ENCODE measurements around the gene KCNK7. TPM values are rescaled to one million over a fixed set of nuclear protein-coding genes. Genes with fewer than 3 reads are reported as not detected.
A peak's percentile ranks its signal among the peaks of the same experiment; 100 is the strongest.

Gene KCNK7
- total RNA-seq, 1 donor from 2014 or later, result 0.69 TPM

- H3K36me3 Mint-ChIP-seq (ENCODE audit: unreplicated experiment), result no peaks in the 10 kb centered on the region
- TF ChIP-seq, protein P1, sequence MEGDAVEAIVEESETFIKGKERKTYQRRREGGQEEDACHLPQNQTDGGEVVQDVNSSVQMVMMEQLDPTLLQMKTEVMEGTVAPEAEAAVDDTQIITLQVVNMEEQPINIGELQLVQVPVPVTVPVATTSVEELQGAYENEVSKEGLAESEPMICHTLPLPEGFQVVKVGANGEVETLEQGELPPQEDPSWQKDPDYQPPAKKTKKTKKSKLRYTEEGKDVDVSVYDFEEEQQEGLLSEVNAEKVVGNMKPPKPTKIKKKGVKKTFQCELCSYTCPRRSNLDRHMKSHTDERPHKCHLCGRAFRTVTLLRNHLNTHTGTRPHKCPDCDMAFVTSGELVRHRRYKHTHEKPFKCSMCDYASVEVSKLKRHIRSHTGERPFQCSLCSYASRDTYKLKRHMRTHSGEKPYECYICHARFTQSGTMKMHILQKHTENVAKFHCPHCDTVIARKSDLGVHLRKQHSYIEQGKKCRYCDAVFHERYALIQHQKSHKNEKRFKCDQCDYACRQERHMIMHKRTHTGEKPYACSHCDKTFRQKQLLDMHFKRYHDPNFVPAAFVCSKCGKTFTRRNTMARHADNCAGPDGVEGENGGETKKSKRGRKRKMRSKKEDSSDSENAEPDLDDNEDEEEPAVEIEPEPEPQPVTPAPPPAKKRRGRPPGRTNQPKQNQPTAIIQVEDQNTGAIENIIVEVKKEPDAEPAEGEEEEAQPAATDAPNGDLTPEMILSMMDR (IDR thresholded peaks at IDR 0.05; ENCODE audit: partially characterized antibody, unreplicated experiment), result peak; percentile 60
- no peak overlapping the region for H3K4me3 Mint-ChIP-seq (ENCODE audit: unreplicated experiment)
- peak; percentile 76 for DNase-seq
- H3K9me3 Mint-ChIP-seq (ENCODE audit: unreplicated experiment), result peaks cover 6% of the 10 kb centered on the region
- peaks cover 8% of the 10 kb centered on the region for H3K4me1 Mint-ChIP-seq (ENCODE audit: low read depth, unreplicated experiment)
- peaks cover 10% of the 10 kb centered on the region for H3K27me3 Mint-ChIP-seq (ENCODE audit: unreplicated experiment)
- H3K27ac Mint-ChIP-seq (ENCODE audit: unreplicated experiment), result no peak overlapping the region
Measured at GRCh38 chr11:65593518-65594414, 1.8 kb downstream of the KCNK7 start.

DNA sequence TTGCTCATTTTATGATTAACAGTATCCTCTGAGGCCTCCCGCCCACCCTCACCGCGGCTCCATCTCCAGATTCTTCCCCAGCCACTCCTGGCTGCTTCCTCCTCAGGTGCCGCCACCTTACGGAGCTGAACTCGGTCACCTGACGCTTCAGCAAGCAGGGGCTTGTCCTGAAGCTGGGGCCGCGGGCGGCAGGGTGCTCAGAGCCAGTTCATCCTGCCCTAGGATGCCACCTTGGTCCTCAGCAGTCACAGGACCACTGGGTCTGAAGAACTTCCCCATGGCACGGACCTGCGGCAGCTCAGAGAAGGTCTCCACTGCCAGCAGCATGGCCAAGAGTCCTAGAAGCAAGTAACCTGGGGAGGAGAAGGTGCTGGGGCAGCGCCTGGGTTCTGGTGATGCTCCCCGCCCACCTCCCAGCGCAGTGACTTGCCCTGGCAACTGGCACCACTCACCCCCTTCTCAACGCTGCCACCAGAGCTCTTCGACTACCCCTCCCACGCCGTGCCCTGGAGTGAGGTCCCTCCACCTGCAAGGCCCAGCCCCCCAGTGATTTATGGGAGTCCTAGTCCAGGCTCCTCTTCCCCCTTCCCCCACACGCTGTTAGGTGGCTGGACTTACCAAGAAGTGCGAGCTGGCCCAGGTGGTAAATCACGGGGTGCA lies 2.6 kb downstream of the KCNK7 start:
- no peak for DNase-seq
- TF ChIP-seq, protein P1 (IDR thresholded peaks at IDR 0.05; ENCODE audit: partially characterized antibody, unreplicated experiment), result no peak
- no peaks in the 10 kb centered on the region for H3K36me3 Mint-ChIP-seq (ENCODE audit: unreplicated experiment)
- H3K27ac Mint-ChIP-seq (ENCODE audit: unreplicated experiment), result no peak overlapping the region
- peaks cover 10% of the 10 kb centered on the region for H3K27me3 Mint-ChIP-seq (ENCODE audit: unreplicated experiment)
- H3K4me1 Mint-ChIP-seq (ENCODE audit: low read depth, unreplicated experiment), result peaks cover 11% of the 10 kb centered on the region
- no peak overlapping the region for H3K4me3 Mint-ChIP-seq (ENCODE audit: unreplicated experiment)
- peaks cover 6% of the 10 kb centered on the region for H3K9me3 Mint-ChIP-seq (ENCODE audit: unreplicated experiment)

DNA sequence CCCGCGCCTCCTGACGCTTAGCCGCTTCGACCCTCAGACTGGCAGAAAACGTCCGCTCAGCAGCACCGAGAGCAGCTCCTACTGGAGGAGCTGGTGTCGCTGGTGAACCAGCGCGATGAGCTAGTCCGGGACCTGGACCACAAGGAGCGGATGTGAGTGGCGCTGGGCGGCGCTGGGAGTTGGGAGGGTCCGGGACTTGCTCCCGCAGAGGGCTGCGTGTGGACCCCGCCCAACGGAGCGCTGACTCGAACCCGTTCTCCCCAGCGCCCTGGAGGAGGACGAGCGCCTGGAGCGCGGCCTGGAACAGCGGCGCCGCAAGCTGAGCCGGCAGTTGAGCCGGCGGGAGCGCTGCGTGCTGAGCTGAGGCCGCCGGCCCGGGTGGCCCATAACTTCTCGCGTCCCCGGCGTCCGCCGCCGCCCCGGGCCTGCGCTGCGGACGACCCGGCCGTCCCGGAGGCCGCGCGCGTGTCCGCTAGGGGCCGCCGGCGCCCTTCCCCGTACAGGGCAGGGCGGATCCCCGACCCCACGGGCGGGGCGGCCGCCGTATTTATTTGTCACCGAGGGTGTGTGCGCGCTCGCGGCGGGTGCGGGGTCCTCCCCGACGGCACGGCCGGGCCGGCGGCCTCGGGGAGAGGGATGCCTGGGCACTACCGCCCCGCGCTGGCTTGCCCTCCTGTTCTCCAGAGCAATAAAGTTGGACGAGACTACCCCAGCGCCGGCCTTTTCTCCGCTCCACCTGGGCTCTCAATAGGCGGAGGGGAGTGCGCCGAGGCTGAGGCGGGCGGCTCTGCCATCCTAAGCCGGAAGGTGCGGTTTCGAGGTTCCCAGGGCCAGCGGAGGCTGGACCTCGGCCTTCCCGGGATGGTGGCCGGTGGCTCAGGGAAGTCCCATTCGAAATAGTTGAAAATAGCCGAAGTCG lies 3.4 kb downstream of the KCNK7 start:
- Mint-ChIP-seq H3K36me3 (ENCODE audit: unreplicated experiment) (no peaks in the 10 kb centered on the region), H3K27me3 (ENCODE audit: unreplicated experiment) (peaks cover 10% of the 10 kb centered on the region), H3K27ac (ENCODE audit: unreplicated experiment) (no peak overlapping the region), H3K9me3 (ENCODE audit: unreplicated experiment) (peaks cover 6% of the 10 kb centered on the region), H3K4me1 (ENCODE audit: low read depth, unreplicated experiment) (peaks cover 12% of the 10 kb centered on the region), H3K4me3 (ENCODE audit: unreplicated experiment) (peak overlapping the region; percentile 46)
- peak; percentile 65 for DNase-seq
- TF ChIP-seq, protein P1 (IDR thresholded peaks at IDR 0.05; ENCODE audit: partially characterized antibody, unreplicated experiment), result no peak

DNA sequence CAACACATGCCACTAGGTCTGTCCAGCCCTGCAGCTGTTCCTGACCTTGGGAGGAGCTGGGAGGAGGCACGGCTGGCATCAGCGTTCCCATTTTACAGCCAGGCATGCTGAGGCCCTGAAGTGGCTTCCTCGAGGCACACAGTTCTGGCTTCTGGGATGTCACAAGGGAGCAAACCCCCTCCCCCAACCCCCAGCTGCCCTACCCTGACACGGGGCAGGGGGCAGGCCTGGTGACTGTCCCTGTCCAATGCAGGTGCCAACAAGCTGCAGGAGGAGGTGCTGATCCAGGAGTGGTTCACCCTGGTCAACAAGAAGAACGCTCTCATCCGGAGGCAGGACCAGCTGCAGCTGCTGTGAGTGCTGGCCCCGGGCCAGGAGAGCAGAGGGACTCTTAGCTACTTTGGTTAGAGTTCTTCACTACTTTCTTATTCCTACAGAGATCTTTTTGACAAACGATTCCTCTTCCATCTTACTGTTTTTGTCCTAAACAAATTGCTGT lies 5.3 kb downstream of the KCNK7 start:
- DNase-seq, result no peak

More for the DNA sequence above, 5.3 kb downstream of the KCNK7 start:
- H3K27ac Mint-ChIP-seq (ENCODE audit: unreplicated experiment), result no peak overlapping the region
- H3K4me3 Mint-ChIP-seq (ENCODE audit: unreplicated experiment), result peak overlapping the region; percentile 49
- H3K9me3 Mint-ChIP-seq (ENCODE audit: unreplicated experiment), result peaks cover 9% of the 10 kb centered on the region
- H3K27me3 Mint-ChIP-seq (ENCODE audit: unreplicated experiment), result peaks cover 14% of the 10 kb centered on the region
- TF ChIP-seq, protein P1 (IDR thresholded peaks at IDR 0.05; ENCODE audit: partially characterized antibody, unreplicated experiment), result no peak
- H3K4me1 Mint-ChIP-seq (ENCODE audit: low read depth, unreplicated experiment), result peaks cover 18% of the 10 kb centered on the region
- no peaks in the 10 kb centered on the region for H3K36me3 Mint-ChIP-seq (ENCODE audit: unreplicated experiment)

All from glutamatergic neuron (in vitro differentiated cells).